CD14-positive monocyte (primary cell): ENCODE measurements around the gene ATP6V0B. TPM values are rescaled to one million over a fixed set of nuclear protein-coding genes. Genes with fewer than 3 reads are reported as not detected.
A peak's percentile ranks its signal among the peaks of the same experiment; 100 is the strongest.

Source experiments
- DNase-seq, 3 donors: peaks; one replicate each; pipeline ENCODE4 v3.0.0-alpha.2; 2011 to 2022
- H2AFZ ChIP-seq: 2 replicates; pipeline ENCODE4 v1.6.0; 2012; ENCODE audit warnings: mild to moderate bottlenecking, low read depth, low read length, inconsistent platforms; ENCODE audit not compliant: insufficient read depth, poor library complexity, severe bottlenecking
- H3K27ac ChIP-seq, 2 donors: 1 replicate in 1 of 2; 2 replicates in 1 of 2; pipeline ENCODE4 v1.5.1; 2012 to 2013; ENCODE audit warnings: low read length in 2 of 2, control low read depth in 1 of 2, inconsistent platforms in 1 of 2, low read depth in 1 of 2, mild to moderate bottlenecking in 1 of 2
- H3K27me3 ChIP-seq, 2 donors: one replicate each; pipeline versions ENCODE4 v1.6.0 to v1.6.1; 2011 to 2013; ENCODE audit warnings: low read length in 2 of 2; ENCODE audit not compliant: control insufficient read depth in 2 of 2, insufficient read depth in 2 of 2
- H3K36me3 ChIP-seq, 2 donors: replicated peaks in 1 of 2; 1 replicate in 1 of 2; 2 replicates in 1 of 2; pipeline versions ENCODE4 v1.5.1 to v1.6.1; 2012 to 2013; ENCODE audit warnings: low read length in 2 of 2, control low read depth in 1 of 2, inconsistent platforms in 1 of 2, mild to moderate bottlenecking in 1 of 2; ENCODE audit not compliant: insufficient read depth in 2 of 2, control insufficient read depth in 1 of 2
- H3K4me1 ChIP-seq, 2 donors: 1 replicate in 1 of 2; 2 replicates in 1 of 2; pipeline versions ENCODE4 v1.5.1 to v1.6.1; 2012 to 2013; ENCODE audit warnings: low read length in 2 of 2, control low read depth in 1 of 2, inconsistent platforms in 1 of 2, mild to moderate bottlenecking in 1 of 2, moderate library complexity in 1 of 2; ENCODE audit not compliant: insufficient read depth in 2 of 2, control insufficient read depth in 1 of 2
- H3K4me2 ChIP-seq: replicated peaks from 2 replicates; pipeline ENCODE3; 2012; ENCODE audit warnings: low read length, moderate library complexity, mild to moderate bottlenecking; ENCODE audit not compliant: poor library complexity, severe bottlenecking; ENCODE audit errors: extremely low read depth
- H3K4me3 ChIP-seq, 3 experiments: fragments of 200-600 bp in 1 of 3; sonication (generic) in 1 of 3; replicated peaks in 1 of 3; 1 replicate in 2 of 3; 2 replicates in 1 of 3; pipeline ENCODE4 v1.5.1; 2011 to 2013; ENCODE audit warnings: low read length in 3 of 3, mild to moderate bottlenecking in 3 of 3, control low read depth in 2 of 3, low read depth in 2 of 3, inconsistent platforms in 1 of 3, moderate library complexity in 1 of 3
- H3K79me2 ChIP-seq: 2 replicates; pipeline ENCODE4 v1.6.0; 2012; ENCODE audit warnings: mild to moderate bottlenecking, control low read depth, inconsistent platforms, low read length, moderate library complexity; ENCODE audit not compliant: insufficient read depth
- H3K9ac ChIP-seq: 2 replicates; pipeline ENCODE4 v1.6.0; 2017; ENCODE audit warnings: low read length, mild to moderate bottlenecking; ENCODE audit not compliant: insufficient read depth, poor library complexity, severe bottlenecking
- H3K9me3 ChIP-seq, 2 donors: replicated peaks in 1 of 2; 1 replicate in 1 of 2; 2 replicates in 1 of 2; pipeline versions ENCODE4 v1.5.1 to v1.6.1; 2012 to 2013; ENCODE audit warnings: low read length in 2 of 2, control low read depth in 1 of 2; ENCODE audit not compliant: control insufficient read depth in 1 of 2, insufficient read depth in 1 of 2
- H4K20me1 ChIP-seq: 2 replicates; pipeline ENCODE4 v1.6.0; 2012; ENCODE audit warnings: mild to moderate bottlenecking, low read length, control low read depth, moderate library complexity; ENCODE audit not compliant: insufficient read depth
- H3K27ac Mint-ChIP-seq, 7 donors: one replicate each; pipeline ENCODE4 v1.8.0; 2020; ENCODE audit warnings: mild to moderate bottlenecking in 7 of 7, mixed read lengths in 7 of 7, moderate library complexity in 6 of 7, inconsistent platforms in 2 of 7
- H3K27me3 Mint-ChIP-seq, 3 donors: one replicate each; pipeline ENCODE4 v1.8.0; 2021 to 2022; ENCODE audit warnings: low read depth in 3 of 3, mild to moderate bottlenecking in 3 of 3, mixed read lengths in 3 of 3, moderate library complexity in 3 of 3, inconsistent platforms in 1 of 3
- H3K36me3 Mint-ChIP-seq, 2 donors: one replicate each; pipeline ENCODE4 v1.8.0; 2020; ENCODE audit warnings: mixed read lengths in 2 of 2, inconsistent platforms in 1 of 2, mild to moderate bottlenecking in 1 of 2
- H3K4me1 Mint-ChIP-seq: one replicate; pipeline ENCODE4 v1.8.0; 2020; ENCODE audit warnings: mild to moderate bottlenecking, mixed read lengths
- H3K4me3 Mint-ChIP-seq, 2 donors: one replicate each; pipeline ENCODE4 v1.8.0; 2020; ENCODE audit warnings: mild to moderate bottlenecking in 2 of 2, mixed read lengths in 2 of 2, moderate library complexity in 1 of 2
- H3K9me3 Mint-ChIP-seq, 7 donors: one replicate each; pipeline ENCODE4 v1.8.0; 2020 to 2022; ENCODE audit warnings: mixed read lengths in 7 of 7, mild to moderate bottlenecking in 6 of 7, moderate library complexity in 6 of 7, inconsistent platforms in 2 of 7
- WGBS: methylation state at CpG from one replicate; pipeline ENCODE4 v1.1.5; 2013; ENCODE audit warnings: missing lambda C conversion rate; ENCODE audit not compliant: insufficient coverage; 5-methylcytosine and 5-hydroxymethylcytosine counted together
- intact Hi-C, 2 donors: fragments of 100-400 bp; cut with micrococcal nuclease; formaldehyde crosslinking; loops; one replicate each; pipeline versions ENCODE4 v1.15.0 to v1.15.1; 2023
- polyA plus RNA-seq, 3 donors: library from polyadenylated mRNA; depleted of rRNA in 1 of 3; unstranded in 2 of 3; stranded (reverse) in 1 of 3; fragments of 300-500 nt in 2 of 3; fragments of >200 nt in 1 of 3; fragmentation: Illumina TruSeq in 2 of 3; gene quantifications; 1 replicate in 2 of 3; 2 replicates in 1 of 3; pipeline ENCODE4 v1.2.3, GENCODE V29; 2012 to 2021
- TF ChIP-seq, protein P1 (sequence below): fragments of 200-600 bp; IDR thresholded peaks from one replicate; pipeline ENCODE4 v1.8.0; 2022; ENCODE audit warnings: antibody characterized with exemption, mild to moderate bottlenecking

ATP6V0B gene
- polyA plus RNA-seq, 3 donors, result 465 to 1,219 (median 954) TPM

DNA sequence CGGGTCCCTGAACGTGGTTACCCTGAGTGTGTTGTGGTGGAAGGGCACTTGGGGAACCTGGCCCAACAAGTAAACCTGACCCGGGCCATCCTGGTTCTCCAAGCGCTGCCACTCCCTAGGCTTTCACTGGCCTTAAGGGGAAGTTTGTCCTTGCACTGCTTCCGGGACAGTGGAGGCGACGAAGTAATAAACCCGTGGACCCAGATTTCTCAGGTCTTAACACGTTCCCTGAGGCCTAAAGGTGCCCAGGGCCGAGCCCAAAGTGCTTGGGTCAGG is 16.4 kb downstream of the ATP6V0B start:
- intact Hi-C loops, result no loop called here
- no peaks in the 10 kb centered on the region for H3K27me3 ChIP-seq
- H3K4me2 ChIP-seq, result peak overlapping the region; percentile 93
- Mint-ChIP-seq H3K27ac (peak overlapping the region; percentile 81 to 96 (median 92)), H3K4me3 (peak overlapping the region; percentile 96), H3K9me3 (peaks cover 0 to 2% (median 0%) of the 10 kb centered on the region in 7 donors), H3K4me1 (peaks cover 18% of the 10 kb centered on the region), H3K36me3 (no peaks in the 10 kb centered on the region), H3K27me3 (peaks cover 2 to 10% (median 8%) of the 10 kb centered on the region in 3 donors)
- 0% methylated on average over 10 of the region's 10 CpGs for WGBS
- peak overlapping the region; percentile 56 to 82 for H3K27ac ChIP-seq
- H4K20me1 ChIP-seq, result no peaks in the 10 kb centered on the region
- H3K4me3 ChIP-seq, result peak overlapping the region; percentile 49 to 92 (median 67)
- no peak for DNase-seq
- TF ChIP-seq, protein P1, sequence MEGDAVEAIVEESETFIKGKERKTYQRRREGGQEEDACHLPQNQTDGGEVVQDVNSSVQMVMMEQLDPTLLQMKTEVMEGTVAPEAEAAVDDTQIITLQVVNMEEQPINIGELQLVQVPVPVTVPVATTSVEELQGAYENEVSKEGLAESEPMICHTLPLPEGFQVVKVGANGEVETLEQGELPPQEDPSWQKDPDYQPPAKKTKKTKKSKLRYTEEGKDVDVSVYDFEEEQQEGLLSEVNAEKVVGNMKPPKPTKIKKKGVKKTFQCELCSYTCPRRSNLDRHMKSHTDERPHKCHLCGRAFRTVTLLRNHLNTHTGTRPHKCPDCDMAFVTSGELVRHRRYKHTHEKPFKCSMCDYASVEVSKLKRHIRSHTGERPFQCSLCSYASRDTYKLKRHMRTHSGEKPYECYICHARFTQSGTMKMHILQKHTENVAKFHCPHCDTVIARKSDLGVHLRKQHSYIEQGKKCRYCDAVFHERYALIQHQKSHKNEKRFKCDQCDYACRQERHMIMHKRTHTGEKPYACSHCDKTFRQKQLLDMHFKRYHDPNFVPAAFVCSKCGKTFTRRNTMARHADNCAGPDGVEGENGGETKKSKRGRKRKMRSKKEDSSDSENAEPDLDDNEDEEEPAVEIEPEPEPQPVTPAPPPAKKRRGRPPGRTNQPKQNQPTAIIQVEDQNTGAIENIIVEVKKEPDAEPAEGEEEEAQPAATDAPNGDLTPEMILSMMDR, result no peak
- H3K9ac ChIP-seq, result peak overlapping the region; percentile 64
- H3K4me1 ChIP-seq, result peaks cover 13 to 19% of the 10 kb centered on the region in 2 donors
- no peaks in the 10 kb centered on the region for H3K36me3 ChIP-seq
- H3K9me3 ChIP-seq, result no peaks in the 10 kb centered on the region
- H2AFZ ChIP-seq, result peak overlapping the region; percentile 90
- no peaks in the 10 kb centered on the region for H3K79me2 ChIP-seq

DNA sequence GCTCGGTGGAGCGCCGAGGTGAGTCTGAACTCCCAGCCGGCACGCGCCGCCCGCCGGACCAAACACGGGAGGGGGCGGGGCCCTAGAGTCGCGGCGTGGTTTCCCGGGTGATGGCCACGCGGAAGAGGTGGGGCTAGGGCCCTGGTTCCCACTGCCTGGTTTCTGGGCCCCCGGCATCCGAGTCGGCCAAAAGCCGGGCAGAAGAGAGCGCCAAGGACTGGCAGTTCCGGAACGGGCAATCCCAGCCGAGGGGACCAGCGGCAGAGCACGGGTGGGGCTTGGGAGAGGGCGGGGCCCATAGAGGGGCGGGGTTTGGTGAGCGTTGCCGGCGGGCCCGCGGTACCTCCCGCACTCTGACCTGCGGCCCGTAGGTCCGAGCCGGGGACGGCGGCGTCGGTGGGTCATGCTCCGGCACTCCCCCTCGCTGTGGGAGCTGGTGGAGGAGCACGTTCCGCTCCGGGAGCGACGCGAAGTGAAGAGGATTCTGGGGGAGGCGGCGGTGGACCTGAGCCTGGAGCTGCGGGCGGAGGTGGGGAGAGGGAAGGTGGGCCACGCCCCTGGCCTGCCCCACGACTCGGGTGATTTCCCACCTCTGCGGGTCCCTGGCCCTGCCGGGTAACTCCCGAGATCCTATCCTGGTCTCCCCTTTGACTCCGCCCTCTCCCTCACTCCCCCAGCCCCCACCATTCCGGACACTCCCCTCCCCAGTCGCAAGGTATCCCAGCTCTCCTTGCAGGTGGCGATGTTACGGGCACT is 16.9 kb downstream of the ATP6V0B start, which contains the start of gene CCDC24:
Gene CCDC24, plus strand, starts transcription at position 124 of the 756 bp plus-strand sequence. Its CDS starts 280 bp downstream, at position 404.
- intact Hi-C loops, result no loop called here
- H3K27me3 Mint-ChIP-seq, result peaks cover 2 to 10% (median 7%) of the 10 kb centered on the region in 3 donors
- H3K36me3 Mint-ChIP-seq, result no peaks in the 10 kb centered on the region
- H3K4me1 Mint-ChIP-seq, result peaks cover 18% of the 10 kb centered on the region
- no peaks in the 10 kb centered on the region for H3K79me2 ChIP-seq
- peak within 1 kb of the TSS; percentile 93 for H3K4me2 ChIP-seq
- H3K27me3 ChIP-seq, result no peaks in the 10 kb centered on the region
- peak within 1 kb of the TSS; percentile 64 for H3K9ac ChIP-seq
- H3K4me3 Mint-ChIP-seq, result peak within 1 kb of the TSS; percentile 96
- H4K20me1 ChIP-seq, result no peaks in the 10 kb centered on the region
- H3K27ac ChIP-seq, result peak within 1 kb of the TSS; percentile 56 to 82
- peak within 1 kb of the TSS; percentile 49 to 92 (median 67) for H3K4me3 ChIP-seq
- TF ChIP-seq, protein P1, result no peak
- no peaks in the 10 kb centered on the region for H3K36me3 ChIP-seq
- peaks cover 0 to 1% (median 0%) of the 10 kb centered on the region in 7 donors for H3K9me3 Mint-ChIP-seq
- peaks cover 13 to 19% of the 10 kb centered on the region in 2 donors for H3K4me1 ChIP-seq
- peak within 1 kb of the TSS; percentile 90 for H2AFZ ChIP-seq
- WGBS, result under 1% methylated on average over 53 of the region's 66 CpGs
- no peaks in the 10 kb centered on the region for H3K9me3 ChIP-seq
- peak; percentile 67 to 77 (median 71) for DNase-seq
- peak within 1 kb of the TSS; percentile 81 to 96 (median 92) for H3K27ac Mint-ChIP-seq
